ENCODE measurements around the gene DNMBP. TPM values are rescaled to one million over a fixed set of nuclear protein-coding genes. Genes with fewer than 3 reads are reported as not detected.

The DNMBP gene
- total RNA-seq, 4 donors from 2014 or later: 21.6 to 28.8 (median 24.6) TPM

GRCh38 chr10:99850767-99851340 is 158.9 kb downstream of the DNMBP start:
- no peak for TF ChIP-seq POLR2A (IDR thresholded peaks at IDR 0.05)
- TF ChIP-seq, protein P1, sequence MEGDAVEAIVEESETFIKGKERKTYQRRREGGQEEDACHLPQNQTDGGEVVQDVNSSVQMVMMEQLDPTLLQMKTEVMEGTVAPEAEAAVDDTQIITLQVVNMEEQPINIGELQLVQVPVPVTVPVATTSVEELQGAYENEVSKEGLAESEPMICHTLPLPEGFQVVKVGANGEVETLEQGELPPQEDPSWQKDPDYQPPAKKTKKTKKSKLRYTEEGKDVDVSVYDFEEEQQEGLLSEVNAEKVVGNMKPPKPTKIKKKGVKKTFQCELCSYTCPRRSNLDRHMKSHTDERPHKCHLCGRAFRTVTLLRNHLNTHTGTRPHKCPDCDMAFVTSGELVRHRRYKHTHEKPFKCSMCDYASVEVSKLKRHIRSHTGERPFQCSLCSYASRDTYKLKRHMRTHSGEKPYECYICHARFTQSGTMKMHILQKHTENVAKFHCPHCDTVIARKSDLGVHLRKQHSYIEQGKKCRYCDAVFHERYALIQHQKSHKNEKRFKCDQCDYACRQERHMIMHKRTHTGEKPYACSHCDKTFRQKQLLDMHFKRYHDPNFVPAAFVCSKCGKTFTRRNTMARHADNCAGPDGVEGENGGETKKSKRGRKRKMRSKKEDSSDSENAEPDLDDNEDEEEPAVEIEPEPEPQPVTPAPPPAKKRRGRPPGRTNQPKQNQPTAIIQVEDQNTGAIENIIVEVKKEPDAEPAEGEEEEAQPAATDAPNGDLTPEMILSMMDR (IDR thresholded peaks at IDR 0.05): no peak
- Histone ChIP-seq H3K9me3 (no peaks in the 10 kb centered on the region), H3K4me1 (peaks cover 0 to 11% (median 2%) of the 10 kb centered on the region in 4 donors), H3K36me3 (no peaks in the 10 kb centered on the region), H3K27me3 (no peaks in the 10 kb centered on the region), H3K27ac (no peak overlapping the region), H3K4me3 (no peak overlapping the region)
- 65 to 74% methylated on average over 5 of the region's 5 CpGs for WGBS, 2 donors
- DNase-seq (ENCODE audit: low spot score in 2 of 2): no peak

GRCh38 chr10:99850021-99850766 is 159.6 kb downstream of the DNMBP start:
- Histone ChIP-seq H3K4me3 (no peak overlapping the region), H3K9me3 (no peaks in the 10 kb centered on the region), H3K4me1 (peaks cover 0 to 14% (median 2%) of the 10 kb centered on the region in 4 donors), H3K36me3 (no peaks in the 10 kb centered on the region), H3K27ac (no peak overlapping the region), H3K27me3 (no peaks in the 10 kb centered on the region)
- 66 to 74% methylated on average over 11 of the region's 11 CpGs for WGBS, 2 donors
- DNase-seq (ENCODE audit: low spot score in 2 of 2): no peak
- TF ChIP-seq, protein P1 (IDR thresholded peaks at IDR 0.05): no peak
- TF ChIP-seq POLR2A (IDR thresholded peaks at IDR 0.05): no peak
- no peak for TF ChIP-seq EP300 (IDR thresholded peaks at IDR 0.05)

DNA sequence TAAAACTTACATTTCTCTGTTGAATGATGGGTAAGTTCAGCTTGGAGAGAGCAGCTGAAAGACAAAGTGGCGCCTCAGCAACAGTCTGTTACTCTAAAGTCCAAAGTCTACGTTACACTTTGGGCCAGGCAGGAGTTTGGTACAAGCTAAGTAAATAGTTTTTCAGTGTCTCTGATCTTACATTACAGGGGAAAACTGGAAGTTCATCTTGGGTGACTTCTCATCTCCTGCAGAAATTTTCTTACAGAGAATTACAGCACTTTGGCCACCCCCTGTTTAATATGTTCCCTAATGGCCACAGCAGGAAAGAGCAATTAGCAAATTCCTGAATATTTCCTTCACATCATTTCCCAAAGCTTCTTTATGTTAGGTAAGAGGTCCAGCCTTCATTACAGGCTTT is 160.2 kb downstream of the DNMBP start:
- no peak for DNase-seq (ENCODE audit: low spot score in 2 of 2)
- Histone ChIP-seq H3K9me3 (no peaks in the 10 kb centered on the region), H3K27ac (no peak overlapping the region), H3K36me3 (no peaks in the 10 kb centered on the region), H3K27me3 (no peaks in the 10 kb centered on the region), H3K4me3 (no peak overlapping the region), H3K4me1 (peaks cover 0 to 12% (median 2%) of the 10 kb centered on the region in 4 donors)
- 94 to 96% methylated on average over 2 of the region's 2 CpGs for WGBS, 2 donors
- TF ChIP-seq POLR2A (IDR thresholded peaks at IDR 0.05): no peak
- TF ChIP-seq EP300 (IDR thresholded peaks at IDR 0.05): no peak
- TF ChIP-seq, protein P1 (IDR thresholded peaks at IDR 0.05): no peak

GRCh38 chr10:99849057-99849456 is 160.7 kb downstream of the DNMBP start:
- Histone ChIP-seq H3K4me3 (no peak overlapping the region), H3K4me1 (peaks cover 0 to 12% (median 2%) of the 10 kb centered on the region in 4 donors), H3K27ac (no peak overlapping the region), H3K27me3 (no peaks in the 10 kb centered on the region), H3K36me3 (no peaks in the 10 kb centered on the region), H3K9me3 (no peaks in the 10 kb centered on the region)
- DNase-seq (ENCODE audit: low spot score in 2 of 2): no peak
- WGBS, 2 donors: 96 to 97% methylated on average over 7 of the region's 7 CpGs
- TF ChIP-seq, protein P1 (IDR thresholded peaks at IDR 0.05): no peak
- TF ChIP-seq EP300 (IDR thresholded peaks at IDR 0.05): no peak
- no peak for TF ChIP-seq POLR2A (IDR thresholded peaks at IDR 0.05)

DNA sequence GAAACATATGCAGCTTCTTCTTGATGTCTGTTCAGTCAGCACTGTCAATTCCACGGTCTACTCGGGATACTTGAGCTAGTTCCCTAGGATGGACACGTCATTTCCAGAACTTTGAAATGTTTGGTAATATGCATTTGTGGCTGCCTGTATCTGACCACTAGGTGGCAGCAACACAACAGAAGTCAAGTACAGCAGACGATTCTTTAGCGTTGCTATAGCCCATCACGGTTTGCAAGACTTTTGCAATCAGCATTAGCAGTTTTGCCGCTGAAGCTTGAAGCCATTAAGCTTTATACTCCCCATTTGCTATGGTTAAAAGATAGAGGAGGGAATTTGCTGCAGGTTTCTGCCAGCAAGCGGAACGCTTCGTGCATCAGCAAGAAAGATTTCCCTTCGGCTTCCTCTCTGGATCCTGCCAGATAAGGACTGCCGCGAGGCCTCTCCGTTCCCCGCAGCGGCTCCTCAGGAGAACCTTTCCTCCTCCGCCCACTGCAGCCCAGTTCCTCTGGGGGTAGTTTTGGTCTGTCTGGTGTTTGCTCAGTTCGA is 163.8 kb downstream of the DNMBP start:
- no peaks in the 10 kb centered on the region for H3K9me3 ChIP-seq
- no peaks in the 10 kb centered on the region for H3K36me3 ChIP-seq
- H3K27me3 ChIP-seq: no peaks in the 10 kb centered on the region
- peak overlapping the region in 2 of 4 donors; percentile 37 to 63 for H3K27ac ChIP-seq
- TF ChIP-seq POLR2A (IDR thresholded peaks at IDR 0.05) (no peak), EP300 (IDR thresholded peaks at IDR 0.05) (peak in 1 of 2 donors; percentile 64)
- TF ChIP-seq, protein P1 (IDR thresholded peaks at IDR 0.05): peak; percentile 81 to 95 (median 93)
- peaks cover 0 to 12% (median 2%) of the 10 kb centered on the region in 4 donors for H3K4me1 ChIP-seq
- WGBS, 2 donors: 4 to 9% methylated on average over 18 of the region's 18 CpGs
- H3K4me3 ChIP-seq: peak overlapping the region in 2 of 4 donors; percentile 22 to 34
- peak; percentile 74 to 94 for DNase-seq (ENCODE audit: low spot score in 2 of 2)

All from tibial nerve (tissue), 4 donors.